MV-4-11 (cell line): ENCODE data around the gene PPP2R5A.
A peak's percentile ranks its signal among the peaks of the same experiment; 100 is the strongest.

Source experiments
- DNase-seq: peaks from one replicate; lab custom pipeline; 2025; lab: John Stamatoyannopoulos, UW

The PPP2R5A gene

GRCh38 chr1:212284744-212285684 lies at the start of gene PPP2R5A:
Gene PPP2R5A (plus strand): TSS chr1:212285410. CDS start chr1:212286111, 701 bp downstream.
- peak; percentile 99 for DNase-seq

GRCh38 chr1:212235857-212236256 lies 49.4 kb upstream of the PPP2R5A start:
- DNase-seq = no peak

GRCh38 chr1:212236664-212237220 lies 48.5 kb upstream of the PPP2R5A start:
- no peak for DNase-seq

GRCh38 chr1:212237651-212238050 lies 47.6 kb upstream of the PPP2R5A start:
- DNase-seq = no peak

DNA sequence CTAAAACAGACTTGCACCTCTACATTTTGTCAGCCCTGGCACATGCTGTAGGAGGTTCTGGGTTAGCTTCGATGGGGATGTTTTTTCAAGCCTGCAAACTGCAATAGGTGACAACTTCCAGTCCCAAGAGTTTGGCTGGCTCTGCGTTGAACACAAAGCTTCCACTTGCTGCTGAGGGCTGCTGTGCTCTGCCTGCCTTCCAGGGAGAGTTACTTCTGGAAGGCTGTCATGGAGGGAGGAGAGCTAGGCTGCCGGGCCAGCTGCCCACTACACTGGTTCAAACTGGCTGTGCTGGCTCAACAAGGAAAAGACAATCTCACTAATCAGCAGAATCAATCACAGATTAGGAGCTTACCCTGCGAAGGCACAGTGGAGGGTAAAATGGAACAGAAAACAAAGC lies 46.7 kb upstream of the PPP2R5A start:
- DNase-seq = no peak

DNA sequence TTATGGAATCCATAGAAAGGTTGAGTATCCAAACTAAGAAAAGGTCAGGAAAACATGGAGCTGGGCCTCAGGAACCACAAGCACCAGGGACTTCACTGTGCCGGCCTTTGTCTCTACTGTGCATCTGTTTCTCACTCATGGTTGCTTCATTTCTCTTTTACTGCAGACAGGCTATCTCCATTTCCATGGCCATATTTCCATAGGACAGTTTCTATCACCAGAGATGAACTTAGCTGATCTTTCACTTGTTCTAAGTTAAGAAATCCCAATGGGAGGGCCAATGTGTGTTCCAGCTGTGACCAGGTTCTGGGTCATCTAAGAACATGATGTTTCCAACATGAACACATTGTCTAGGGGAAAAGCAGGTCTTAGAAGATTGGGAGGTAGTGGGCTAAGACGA lies 43.7 kb upstream of the PPP2R5A start:
- DNase-seq = no peak

DNA sequence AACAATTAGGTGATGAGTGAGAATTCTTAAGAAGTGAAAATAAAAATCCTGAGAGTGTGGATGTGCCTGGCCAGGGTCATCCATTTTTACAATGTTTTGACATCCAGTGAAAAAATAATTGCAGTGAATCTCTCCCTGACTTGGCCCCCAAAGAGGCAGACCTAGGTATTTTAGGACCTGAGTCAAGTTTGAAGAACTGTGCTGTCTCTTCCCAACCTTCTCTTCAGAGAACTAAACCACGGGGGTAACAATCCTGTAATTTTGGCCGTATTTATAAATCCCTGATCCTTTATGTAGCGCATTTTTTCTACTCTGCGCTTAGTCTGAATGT lies 43.3 kb upstream of the PPP2R5A start:
- no peak for DNase-seq

DNA sequence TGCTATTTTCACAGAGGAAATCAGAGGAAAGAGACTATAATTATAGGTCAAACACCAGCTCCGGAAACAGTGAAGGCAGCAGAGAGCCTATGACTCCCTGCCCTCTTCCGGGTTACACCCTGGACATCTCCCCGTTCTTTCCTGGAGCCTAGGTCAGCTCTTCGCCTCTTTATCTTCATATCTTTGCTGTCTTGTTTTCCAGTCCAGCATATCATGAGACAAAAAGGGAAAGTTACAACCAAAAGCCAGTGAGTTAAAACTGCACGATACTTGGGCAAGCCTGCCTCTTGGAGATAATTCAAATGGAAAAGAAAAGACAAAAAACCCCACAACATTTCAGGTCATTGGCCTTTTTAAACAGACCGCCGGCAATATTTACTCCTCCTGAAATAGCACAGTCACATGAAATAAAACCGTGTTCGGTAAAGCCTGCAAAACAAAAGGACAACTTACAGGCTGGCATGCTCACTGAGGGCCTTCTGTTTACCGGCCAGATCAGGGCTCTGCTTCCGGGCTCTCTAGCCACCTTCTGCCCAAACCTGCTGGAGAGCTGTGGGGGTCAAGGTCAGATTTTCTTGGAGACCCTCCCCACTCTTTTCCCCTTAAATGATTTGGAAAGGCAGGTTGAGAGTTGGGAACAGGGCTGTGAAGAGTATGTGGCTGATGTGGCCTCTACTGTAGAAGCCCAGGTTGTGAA lies 42.8 kb upstream of the PPP2R5A start:
- DNase-seq = peak; percentile 52

DNA sequence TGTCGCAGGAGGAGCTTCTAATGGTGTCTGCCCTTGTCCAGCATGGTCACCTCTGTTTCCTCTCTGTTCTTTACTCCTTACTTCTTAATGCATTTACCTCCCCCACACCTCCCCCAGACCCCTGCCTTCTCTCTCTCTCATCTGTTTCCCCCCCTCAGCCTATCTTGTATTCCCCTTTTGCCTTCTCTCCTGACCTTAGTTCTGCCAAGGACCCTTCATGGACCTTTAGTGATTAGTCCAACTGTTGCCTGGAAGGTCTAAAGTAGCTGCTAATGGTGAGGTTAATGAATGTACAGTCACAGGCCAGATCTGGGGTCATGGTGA lies 42.3 kb upstream of the PPP2R5A start:
- DNase-seq = no peak

GRCh38 chr1:212244441-212244840 lies 40.8 kb upstream of the PPP2R5A start:
- no peak for DNase-seq

DNA sequence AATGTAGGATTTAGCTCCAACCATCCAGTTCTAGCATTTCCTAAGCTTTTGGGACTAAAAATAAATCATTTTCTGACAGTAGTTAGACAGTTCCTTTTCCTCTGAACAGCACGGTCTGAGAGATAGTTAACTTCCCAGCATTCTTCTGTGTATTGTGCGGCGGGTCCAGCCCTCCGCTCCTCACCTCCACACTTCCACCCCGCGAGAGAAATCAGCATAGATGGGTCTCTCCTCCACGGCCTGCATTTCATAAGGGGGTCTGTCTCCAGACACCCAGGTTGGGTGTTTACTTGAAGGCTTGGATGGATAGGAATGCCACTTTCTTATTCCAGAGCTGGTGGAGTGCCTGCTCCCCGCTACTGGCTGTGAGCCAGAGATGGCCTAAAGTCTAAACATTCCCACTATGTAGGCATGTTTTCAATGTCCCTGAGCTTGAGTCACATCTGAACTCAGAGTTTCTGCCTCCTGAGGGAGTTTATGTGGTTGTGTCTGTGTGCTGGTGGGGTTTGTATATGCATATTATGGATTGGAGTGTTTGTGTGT lies 38.0 kb upstream of the PPP2R5A start:
- peak; percentile 25 for DNase-seq

DNA sequence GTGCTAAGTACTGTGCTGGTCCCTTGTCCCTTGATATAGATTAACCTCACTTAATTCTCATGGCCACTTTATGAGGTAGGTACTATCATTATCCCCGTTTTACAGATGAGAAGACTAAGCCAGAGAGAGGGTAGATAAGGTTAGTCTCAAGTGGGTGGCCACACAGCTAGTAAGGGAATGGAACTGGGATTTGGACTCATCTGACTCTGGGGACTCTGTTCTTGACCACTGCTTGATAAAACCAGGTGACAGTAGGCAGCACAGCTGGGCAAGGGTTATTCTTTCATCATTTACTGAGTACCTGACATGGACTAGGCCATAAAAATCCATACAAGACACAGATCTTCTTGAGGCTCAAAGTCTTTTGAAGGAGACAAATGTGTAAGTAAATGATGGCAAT lies 37.2 kb upstream of the PPP2R5A start:
- no peak for DNase-seq

GRCh38 chr1:212254853-212255363 lies 30.3 kb upstream of the PPP2R5A start:
- DNase-seq = no peak

- DNase-seq = peak; percentile 87
Observed at GRCh38 chr1:212255705-212256307, 29.4 kb upstream of the PPP2R5A start.

DNA sequence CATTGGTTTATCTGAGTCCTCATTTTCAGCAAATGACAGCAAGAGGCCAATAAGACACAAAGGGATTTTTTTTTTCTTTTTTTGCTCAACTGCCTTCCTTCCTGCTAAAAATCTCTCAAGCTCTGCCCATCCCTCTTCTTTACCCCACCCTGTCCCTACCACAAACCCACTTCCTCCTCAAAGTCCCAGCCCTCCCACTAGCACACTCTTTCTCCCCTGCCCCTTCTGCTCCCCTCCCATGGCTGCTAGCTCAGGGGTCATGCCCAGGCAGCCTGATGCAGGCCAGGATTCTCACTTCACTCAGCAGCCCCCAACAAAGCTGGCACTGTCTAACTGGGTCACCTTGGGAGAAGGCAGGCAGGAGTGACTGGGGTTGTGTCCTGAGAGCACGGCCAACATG lies 28.8 kb upstream of the PPP2R5A start:
- DNase-seq = peak; percentile 94

DNA sequence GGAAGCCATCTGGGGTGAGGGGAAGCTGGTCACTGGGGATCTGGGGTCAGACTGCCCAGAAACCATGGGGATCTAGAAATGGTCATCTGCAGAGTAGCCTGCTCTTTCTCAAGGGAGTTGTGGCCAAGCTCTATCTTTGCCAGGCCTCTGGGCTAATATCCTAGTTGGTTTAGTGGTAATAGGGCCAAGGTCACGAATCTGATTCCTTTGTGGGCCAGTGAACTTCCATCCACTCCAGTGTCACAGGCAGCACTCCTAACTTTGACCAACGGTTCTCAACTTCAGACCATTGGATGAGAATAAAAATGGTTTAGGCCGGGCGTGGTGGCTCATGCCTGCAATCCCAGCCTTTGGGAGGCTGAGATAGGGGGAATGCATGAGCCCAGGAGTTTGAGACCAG lies 28.1 kb upstream of the PPP2R5A start:
- no peak for DNase-seq

DNA sequence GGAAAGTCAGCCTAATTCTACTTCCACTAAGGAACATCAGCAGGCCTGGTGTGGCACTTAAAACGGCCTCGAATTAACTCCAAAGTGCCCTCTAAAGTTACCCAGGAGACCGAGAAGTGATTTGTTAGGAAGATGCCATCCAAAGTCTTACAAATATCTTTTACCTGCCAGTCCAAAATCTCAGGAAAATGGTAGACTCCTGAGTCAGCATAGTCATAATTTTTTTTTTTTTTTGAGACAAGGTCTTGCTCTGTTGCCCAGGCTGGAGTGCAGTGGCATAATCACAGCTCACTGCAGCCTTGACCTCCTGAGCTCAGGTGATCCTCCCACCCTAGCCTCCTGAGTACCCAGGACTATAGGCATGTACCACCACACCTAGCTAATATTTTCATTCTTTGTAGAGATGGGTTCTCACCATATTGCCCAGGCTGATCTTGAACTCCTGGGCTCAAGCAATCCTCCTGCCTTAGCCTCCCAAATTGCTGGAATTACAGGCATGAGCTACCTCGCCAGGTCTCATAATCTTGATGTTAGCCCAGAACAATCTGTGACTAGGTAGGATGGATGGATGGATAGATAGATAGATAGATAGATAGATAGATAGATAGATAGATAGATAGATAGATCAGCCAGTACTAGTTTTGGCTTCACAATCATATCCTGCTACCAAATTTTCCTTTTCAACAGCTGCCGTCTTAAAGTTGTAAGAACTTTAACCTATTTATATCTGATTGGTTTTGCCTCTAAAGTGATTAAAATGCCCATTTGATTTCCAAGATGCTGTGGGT lies 25.3 kb upstream of the PPP2R5A start:
- DNase-seq = no peak

DNA sequence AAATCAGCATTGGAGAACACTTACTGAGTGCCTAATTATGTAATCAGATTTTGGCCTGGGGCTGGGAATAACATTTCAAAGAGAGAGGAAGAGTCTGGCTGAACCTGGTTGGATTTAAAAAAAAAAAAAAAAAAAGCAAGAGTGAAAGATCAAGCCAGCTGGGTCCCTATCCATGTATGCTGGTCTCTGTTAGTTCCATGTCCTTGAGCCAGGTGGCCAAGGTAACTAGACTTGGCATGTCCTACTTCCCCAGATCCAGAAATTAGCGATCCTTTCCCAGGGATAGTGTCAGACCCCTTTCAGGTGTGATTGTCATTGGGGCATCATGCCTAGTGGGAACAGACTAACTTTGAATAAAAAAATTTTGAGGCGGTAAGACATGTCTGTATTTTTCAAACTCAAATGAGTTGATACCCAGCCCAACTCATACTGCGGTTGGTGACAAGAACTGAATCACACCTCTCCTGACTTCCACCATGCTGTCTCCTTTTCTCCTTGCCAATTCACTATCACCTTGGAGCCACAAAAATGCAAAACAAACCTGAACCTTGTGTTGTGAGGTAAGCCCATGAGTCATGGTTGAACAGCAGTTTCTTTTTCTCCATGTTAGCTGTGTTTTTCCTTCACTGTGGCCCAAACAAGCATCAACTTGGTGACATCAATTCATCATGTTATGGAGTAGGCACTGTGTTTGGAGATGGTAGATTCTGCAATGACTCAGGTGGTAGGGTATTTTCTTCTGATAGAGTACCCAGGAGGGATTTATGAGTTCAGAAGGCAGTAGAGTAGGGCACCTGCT lies 24.5 kb upstream of the PPP2R5A start:
- DNase-seq = no peak

DNA sequence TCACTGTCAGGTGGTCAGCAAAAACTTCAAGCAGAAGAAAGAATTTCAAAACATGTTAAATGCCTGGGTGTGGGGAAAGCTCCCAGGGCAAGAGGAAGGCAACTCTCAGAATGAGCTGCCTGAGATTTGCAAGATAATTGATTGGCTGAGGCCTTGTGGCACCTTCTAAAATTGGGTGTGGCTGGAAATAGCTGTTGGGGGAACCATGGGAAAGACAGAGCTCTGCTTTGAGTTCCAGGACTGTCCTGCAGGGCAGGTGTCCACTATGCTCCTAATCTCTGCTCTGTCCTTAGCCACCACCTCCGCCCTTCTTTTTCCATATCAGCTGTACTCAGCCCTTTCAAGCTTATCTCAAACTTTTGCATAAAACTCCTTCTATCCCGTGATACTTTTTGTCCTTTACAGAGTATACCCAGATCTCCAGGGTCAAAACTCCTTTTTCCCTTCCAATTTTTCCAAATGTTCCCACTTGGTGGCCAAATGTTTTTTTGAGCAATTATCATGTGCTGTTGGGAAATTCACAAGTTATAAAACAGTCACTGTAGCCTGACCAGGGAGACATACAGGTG lies 23.8 kb upstream of the PPP2R5A start:
- no peak for DNase-seq

- no peak for DNase-seq
Observed at GRCh38 chr1:212267017-212267416, 18.2 kb upstream of the PPP2R5A start.
